ENCODE measurements around the gene CYB5R4. TPM values are rescaled to one million over a fixed set of nuclear protein-coding genes. Genes with fewer than 3 reads are reported as not detected.

The CYB5R4 gene
- total RNA-seq, 1 experiment from 2014 or later: 18.9 TPM

DNA sequence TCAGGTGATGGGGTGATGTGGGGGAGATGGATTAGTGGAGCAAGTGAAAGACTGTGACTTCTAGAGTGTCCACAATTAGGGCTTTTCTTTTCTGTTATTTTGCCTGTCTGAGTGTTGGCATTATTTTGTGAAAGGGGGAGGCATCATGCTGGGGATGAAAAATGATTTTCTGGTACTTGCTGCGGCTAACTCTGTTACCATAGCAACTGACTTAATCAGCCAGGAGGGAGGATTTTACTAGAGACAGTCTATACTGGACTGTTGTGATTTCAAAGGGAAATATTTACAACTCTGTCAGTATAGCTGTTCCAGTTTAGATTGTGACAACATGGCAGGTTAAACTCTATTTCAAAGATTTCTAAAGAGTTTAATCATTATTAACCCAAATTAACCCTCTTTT is 143.6 kb downstream of the CYB5R4 start:
- H3K4me3 Mint-ChIP-seq (ENCODE audit: unreplicated experiment): no peak overlapping the region
- no peaks in the 10 kb centered on the region for H3K4me1 Mint-ChIP-seq (ENCODE audit: insufficient read depth, unreplicated experiment)
- intact Hi-C loops (cut with micrococcal nuclease): no loop called here
- POLR2A ChIA-PET: no interaction called here
- no peak for DNase-seq (ENCODE audit: unreplicated experiment)
- H3K27me3 Mint-ChIP-seq (ENCODE audit: insufficient read depth, unreplicated experiment): no peaks in the 10 kb centered on the region
- TF ChIP-seq, protein P1, sequence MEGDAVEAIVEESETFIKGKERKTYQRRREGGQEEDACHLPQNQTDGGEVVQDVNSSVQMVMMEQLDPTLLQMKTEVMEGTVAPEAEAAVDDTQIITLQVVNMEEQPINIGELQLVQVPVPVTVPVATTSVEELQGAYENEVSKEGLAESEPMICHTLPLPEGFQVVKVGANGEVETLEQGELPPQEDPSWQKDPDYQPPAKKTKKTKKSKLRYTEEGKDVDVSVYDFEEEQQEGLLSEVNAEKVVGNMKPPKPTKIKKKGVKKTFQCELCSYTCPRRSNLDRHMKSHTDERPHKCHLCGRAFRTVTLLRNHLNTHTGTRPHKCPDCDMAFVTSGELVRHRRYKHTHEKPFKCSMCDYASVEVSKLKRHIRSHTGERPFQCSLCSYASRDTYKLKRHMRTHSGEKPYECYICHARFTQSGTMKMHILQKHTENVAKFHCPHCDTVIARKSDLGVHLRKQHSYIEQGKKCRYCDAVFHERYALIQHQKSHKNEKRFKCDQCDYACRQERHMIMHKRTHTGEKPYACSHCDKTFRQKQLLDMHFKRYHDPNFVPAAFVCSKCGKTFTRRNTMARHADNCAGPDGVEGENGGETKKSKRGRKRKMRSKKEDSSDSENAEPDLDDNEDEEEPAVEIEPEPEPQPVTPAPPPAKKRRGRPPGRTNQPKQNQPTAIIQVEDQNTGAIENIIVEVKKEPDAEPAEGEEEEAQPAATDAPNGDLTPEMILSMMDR (IDR thresholded peaks at IDR 0.05; ENCODE audit: unreplicated experiment): no peak
- H3K27ac Mint-ChIP-seq (ENCODE audit: low read depth, unreplicated experiment): no peak overlapping the region
- no TSS peak for BruUV-seq (replicated peaks)
- no peaks in the 10 kb centered on the region for H3K36me3 Mint-ChIP-seq (ENCODE audit: insufficient read depth, unreplicated experiment)
- CTCF ChIA-PET: no interaction called here
- no peaks in the 10 kb centered on the region for H3K9me3 Mint-ChIP-seq (ENCODE audit: unreplicated experiment)

DNA sequence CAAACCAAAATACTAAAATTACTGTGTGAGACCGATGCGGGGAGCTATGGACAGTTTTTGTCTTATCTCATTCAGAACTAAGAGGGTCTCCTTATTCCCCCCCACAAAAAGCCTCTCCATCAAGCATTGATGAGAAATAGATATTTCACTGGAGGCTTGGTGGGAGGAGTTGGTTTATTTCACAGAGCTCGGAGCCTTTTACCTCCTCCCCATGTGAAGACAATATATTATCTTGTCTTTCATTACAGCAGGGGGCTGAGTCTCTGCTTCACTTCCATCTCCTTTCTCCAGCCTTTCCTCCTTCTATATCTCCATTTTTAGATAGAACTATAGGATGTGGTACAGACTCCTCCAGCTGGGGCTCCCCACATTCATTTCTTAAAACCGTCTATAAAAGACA is 144.2 kb downstream of the CYB5R4 start:
- BruUV-seq (replicated peaks): no TSS peak
- Mint-ChIP-seq H3K4me3 (ENCODE audit: unreplicated experiment) (no peak overlapping the region), H3K27ac (ENCODE audit: low read depth, unreplicated experiment) (no peak overlapping the region), H3K27me3 (ENCODE audit: insufficient read depth, unreplicated experiment) (no peaks in the 10 kb centered on the region), H3K36me3 (ENCODE audit: insufficient read depth, unreplicated experiment) (no peaks in the 10 kb centered on the region), H3K9me3 (ENCODE audit: unreplicated experiment) (no peaks in the 10 kb centered on the region), H3K4me1 (ENCODE audit: insufficient read depth, unreplicated experiment) (no peaks in the 10 kb centered on the region)
- DNase-seq (ENCODE audit: unreplicated experiment): no peak
- TF ChIP-seq, protein P1 (IDR thresholded peaks at IDR 0.05; ENCODE audit: unreplicated experiment): no peak
- POLR2A ChIA-PET: no interaction called here
- intact Hi-C loops (cut with micrococcal nuclease): no loop called here
- CTCF ChIA-PET: interaction anchor here (1.2 kb wide), 1 partner anchor 194 kb away, joined by 3 read pairs; no protein-coding TSS in a partner anchor

DNA sequence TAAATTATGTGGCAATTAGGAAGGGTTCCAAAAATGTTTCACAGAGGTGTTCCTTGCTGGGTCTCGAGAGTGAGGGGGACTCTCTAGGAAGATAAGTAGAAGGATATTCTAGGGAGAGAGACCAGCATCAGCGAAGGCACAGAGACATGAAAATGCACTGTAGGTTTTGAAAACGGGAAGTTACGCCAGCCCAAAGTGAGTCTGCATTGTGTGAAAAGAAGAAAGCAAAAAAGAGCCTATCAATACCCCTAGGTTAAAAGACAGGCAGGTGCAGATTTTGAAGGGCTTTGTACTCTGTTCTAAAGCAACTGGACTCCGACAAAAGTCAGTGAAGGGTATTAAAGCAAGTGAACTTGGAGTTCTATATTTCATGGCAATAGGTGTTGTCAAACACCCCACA is 148.4 kb downstream of the CYB5R4 start:
- Mint-ChIP-seq H3K27ac (ENCODE audit: low read depth, unreplicated experiment) (no peak overlapping the region), H3K4me3 (ENCODE audit: unreplicated experiment) (no peak overlapping the region), H3K27me3 (ENCODE audit: insufficient read depth, unreplicated experiment) (no peaks in the 10 kb centered on the region), H3K36me3 (ENCODE audit: insufficient read depth, unreplicated experiment) (no peaks in the 10 kb centered on the region), H3K4me1 (ENCODE audit: insufficient read depth, unreplicated experiment) (no peaks in the 10 kb centered on the region), H3K9me3 (ENCODE audit: unreplicated experiment) (no peaks in the 10 kb centered on the region)
- intact Hi-C loops (cut with micrococcal nuclease): no loop called here
- DNase-seq (ENCODE audit: unreplicated experiment): no peak
- BruUV-seq (replicated peaks): no TSS peak
- ChIA-PET POLR2A (no interaction called here), CTCF (no interaction called here)
- TF ChIP-seq, protein P1 (IDR thresholded peaks at IDR 0.05; ENCODE audit: unreplicated experiment): no peak

DNA sequence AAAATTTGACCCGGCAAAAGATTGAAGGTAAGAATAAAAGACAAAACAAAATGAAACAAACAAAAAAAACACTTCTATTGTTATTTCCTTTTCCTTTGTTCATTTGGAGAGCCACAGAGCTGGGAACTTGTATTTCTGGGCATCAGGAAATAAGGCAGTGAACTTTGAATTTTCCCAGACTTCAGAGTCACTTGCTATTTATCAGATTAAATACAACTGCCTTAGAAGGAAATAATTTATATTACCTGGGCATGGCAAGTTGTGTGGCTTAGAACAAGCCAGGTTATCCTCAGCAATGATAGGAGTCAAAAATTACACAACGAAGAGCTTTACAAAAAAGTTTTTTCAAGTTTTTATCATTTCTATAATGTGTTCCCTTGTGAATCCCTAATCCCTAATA is 153.9 kb downstream of the CYB5R4 start:
- TF ChIP-seq, protein P1 (IDR thresholded peaks at IDR 0.05; ENCODE audit: unreplicated experiment): no peak
- no peaks in the 10 kb centered on the region for H3K4me1 Mint-ChIP-seq (ENCODE audit: insufficient read depth, unreplicated experiment)
- ChIA-PET CTCF (no interaction called here), POLR2A (interaction anchor here (1.1 kb wide), 1 partner anchor 13 kb away, joined by 4 read pairs; no protein-coding TSS in a partner anchor)
- no peak overlapping the region for H3K4me3 Mint-ChIP-seq (ENCODE audit: unreplicated experiment)
- intact Hi-C loops (cut with micrococcal nuclease): no loop called here
- no peak overlapping the region for H3K27ac Mint-ChIP-seq (ENCODE audit: low read depth, unreplicated experiment)
- H3K9me3 Mint-ChIP-seq (ENCODE audit: unreplicated experiment): no peaks in the 10 kb centered on the region
- no peak for DNase-seq (ENCODE audit: unreplicated experiment)
- BruUV-seq (replicated peaks): no TSS peak
- no peaks in the 10 kb centered on the region for H3K36me3 Mint-ChIP-seq (ENCODE audit: insufficient read depth, unreplicated experiment)
- no peaks in the 10 kb centered on the region for H3K27me3 Mint-ChIP-seq (ENCODE audit: insufficient read depth, unreplicated experiment)
